ENCODE data around the gene GP1BB.

GRCh38 chr22:19714312-19715187 lies 8.8 kb upstream of the GP1BB start, which contains the start of gene SEPTIN5:
- TF ChIP-seq SP1 (IDR thresholded peaks at IDR 0.05) (no peak), BHLHE40 (IDR thresholded peaks at IDR 0.05; ENCODE audit: borderline replicate concordance) (no peak), FOXK2 (IDR thresholded peaks at IDR 0.05) (no peak), ARNT (IDR thresholded peaks at IDR 0.05) (no peak), HDGF (IDR thresholded peaks at IDR 0.05; ENCODE audit: borderline replicate concordance) (no peak), ELF4 (IDR thresholded peaks at IDR 0.05) (no peak), NFRKB (IDR thresholded peaks at IDR 0.05) (no peak)

Measured in HEK293T (cell line).